Activated T-cell treated with anti-CD3 and anti-CD28 coated beads, Interleukin-2, amount 50 U/mL, for 72 hours (primary cell): ENCODE measurements around the gene COMMD3. TPM values are rescaled to one million over a fixed set of nuclear protein-coding genes. Genes with fewer than 3 reads are reported as not detected.

Source experiments
- ATAC-seq, 2 donors: fragments of 150-1000 bp; cut with Tn5 transposase; replicated peaks in 1 of 2; 2 replicates each; pipeline ENCODE4 v1.10.0; 2021; ENCODE audit warnings: moderate library complexity in 2 of 2, mild to moderate bottlenecking in 1 of 2
- DNase-seq, 2 donors: peaks; one replicate each; pipeline ENCODE4 v3.0.0; 2021 to 2022; ENCODE audit warnings: mixed read lengths in 1 of 2
- H3K27ac Mint-ChIP-seq: one replicate; pipeline ENCODE4 v1.8.0; 2022; ENCODE audit warnings: mild to moderate bottlenecking, moderate library complexity, mixed read lengths
- H3K27me3 Mint-ChIP-seq: one replicate; pipeline ENCODE4 v1.8.0; 2022; ENCODE audit warnings: low read depth, mixed read lengths
- H3K36me3 Mint-ChIP-seq, 2 donors: one replicate each; pipeline ENCODE4 v1.8.0; 2022; ENCODE audit warnings: mixed read lengths in 2 of 2, mild to moderate bottlenecking in 1 of 2; ENCODE audit not compliant: insufficient read depth in 2 of 2
- H3K4me1 Mint-ChIP-seq: one replicate; pipeline ENCODE4 v1.8.0; 2022; ENCODE audit warnings: low read depth, mixed read lengths
- H3K4me3 Mint-ChIP-seq, 2 donors: one replicate each; pipeline ENCODE4 v1.8.0; 2022; ENCODE audit warnings: mild to moderate bottlenecking in 2 of 2, mixed read lengths in 2 of 2, moderate library complexity in 2 of 2
- H3K9me3 Mint-ChIP-seq, 2 donors: one replicate each; pipeline ENCODE4 v1.8.0; 2022; ENCODE audit warnings: mixed read lengths in 2 of 2
- total RNA-seq, 2 donors: library from RNA; stranded (reverse); gene quantifications; one replicate each; pipeline ENCODE4 v1.2.3, GENCODE V29; 2022

The COMMD3 gene
- total RNA-seq, 2 donors from 2014 or later: 95.0 to 104 TPM

- DNase-seq: no peak
- no peak overlapping the region for H3K27ac Mint-ChIP-seq
- peaks cover 48% of the 10 kb centered on the region for H3K4me1 Mint-ChIP-seq
- peaks cover 0 to 2% of the 10 kb centered on the region in 2 donors for H3K36me3 Mint-ChIP-seq
- H3K9me3 Mint-ChIP-seq: no peaks in the 10 kb centered on the region
- peak overlapping the region in 1 of 2 donors; percentile 57 for H3K4me3 Mint-ChIP-seq
- no peak for ATAC-seq
- peaks cover 5% of the 10 kb centered on the region for H3K27me3 Mint-ChIP-seq
Observed at GRCh38 chr10:22366771-22367170, 50.6 kb downstream of the COMMD3 start.

DNA sequence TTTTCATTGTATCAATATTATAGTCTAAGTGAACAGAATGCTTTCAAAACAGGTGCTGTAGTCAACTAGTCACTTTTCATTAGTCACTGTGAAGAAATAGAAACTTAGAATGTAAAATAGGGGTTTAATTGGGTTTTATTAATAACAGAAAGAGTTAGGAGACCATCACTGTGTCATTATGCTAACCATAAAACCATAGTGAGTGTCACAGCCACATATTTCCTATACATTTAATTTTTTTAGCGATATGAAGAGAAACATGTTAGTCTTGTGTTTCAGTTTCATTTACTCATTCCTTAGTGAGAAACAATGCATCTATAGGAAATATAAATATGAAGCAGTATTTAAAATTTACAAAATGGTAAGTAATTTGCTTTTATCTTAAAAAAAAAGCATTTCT lies 51.3 kb downstream of the COMMD3 start:
- peak; percentile 60 to 67 for ATAC-seq
- Mint-ChIP-seq H3K4me1 (peaks cover 48% of the 10 kb centered on the region), H3K27me3 (peaks cover 5% of the 10 kb centered on the region), H3K36me3 (peaks cover 0 to 2% of the 10 kb centered on the region in 2 donors), H3K4me3 (peak overlapping the region in 1 of 2 donors; percentile 53), H3K9me3 (no peaks in the 10 kb centered on the region), H3K27ac (peak overlapping the region; percentile 14)
- DNase-seq: no peak

DNA sequence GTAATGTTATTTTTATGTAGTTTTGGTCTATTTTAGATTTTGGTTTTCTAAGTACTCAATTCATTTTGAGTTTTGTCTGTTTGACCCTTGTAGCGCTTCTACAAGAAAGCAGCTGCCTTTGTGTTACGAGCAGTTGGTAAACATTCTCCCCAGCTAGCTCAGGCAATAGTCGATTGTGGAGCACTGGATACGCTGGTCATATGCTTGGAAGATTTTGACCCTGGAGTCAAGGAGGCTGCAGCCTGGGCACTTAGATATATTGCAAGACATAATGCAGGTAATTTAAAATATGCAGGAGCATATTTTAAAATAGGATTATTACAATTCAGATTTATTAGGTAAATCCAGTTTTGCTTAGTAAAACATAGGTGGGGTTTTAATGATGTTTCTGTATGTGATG lies 52.2 kb downstream of the COMMD3 start:
- DNase-seq: no peak
- no peaks in the 10 kb centered on the region for H3K9me3 Mint-ChIP-seq
- no peak overlapping the region for H3K4me3 Mint-ChIP-seq
- H3K4me1 Mint-ChIP-seq: peaks cover 43% of the 10 kb centered on the region
- H3K36me3 Mint-ChIP-seq: peaks cover 0 to 2% of the 10 kb centered on the region in 2 donors
- ATAC-seq: no peak
- H3K27ac Mint-ChIP-seq: no peak overlapping the region
- peaks cover 10% of the 10 kb centered on the region for H3K27me3 Mint-ChIP-seq

GRCh38 chr10:22368981-22369380 lies 52.8 kb downstream of the COMMD3 start:
- Mint-ChIP-seq H3K27ac (no peak overlapping the region), H3K4me3 (no peak overlapping the region), H3K4me1 (peaks cover 40% of the 10 kb centered on the region), H3K36me3 (peaks cover 0 to 2% of the 10 kb centered on the region in 2 donors), H3K9me3 (no peaks in the 10 kb centered on the region), H3K27me3 (peaks cover 10% of the 10 kb centered on the region)
- DNase-seq (no peak), ATAC-seq (peak in 1 of 2 donors; percentile 30)

- no peaks in the 10 kb centered on the region for H3K9me3 Mint-ChIP-seq
- H3K27me3 Mint-ChIP-seq: peaks cover 10% of the 10 kb centered on the region
- ATAC-seq: peak; percentile 73 to 81
- DNase-seq: no peak
- H3K4me1 Mint-ChIP-seq: peaks cover 40% of the 10 kb centered on the region
- no peak overlapping the region for H3K4me3 Mint-ChIP-seq
- H3K27ac Mint-ChIP-seq: no peak overlapping the region
- peaks cover 0 to 2% of the 10 kb centered on the region in 2 donors for H3K36me3 Mint-ChIP-seq
Observed at GRCh38 chr10:22369434-22370072, 53.4 kb downstream of the COMMD3 start.

Other genes starting within 250 kb of the COMMD3 start
- gene EBLN1, start 98.4 kb upstream of the COMMD3 start, total RNA-seq: not detected
- gene BMI1, start 4.7 kb downstream of the COMMD3 start, total RNA-seq: 10 to 100 TPM; 83.4 to 87.5 TPM
- under 1 TPM; 0.37 to 0.38 TPM for gene SPAG6, start 29.1 kb downstream of the COMMD3 start, total RNA-seq